ENCODE data around the gene ACSL5.
"Not testable (repeated sequence)": the region's sequence is repeated elsewhere in the genome, so short reads cannot be mapped to it uniquely, and the experiment has no call there.

The ACSL5 gene

DNA sequence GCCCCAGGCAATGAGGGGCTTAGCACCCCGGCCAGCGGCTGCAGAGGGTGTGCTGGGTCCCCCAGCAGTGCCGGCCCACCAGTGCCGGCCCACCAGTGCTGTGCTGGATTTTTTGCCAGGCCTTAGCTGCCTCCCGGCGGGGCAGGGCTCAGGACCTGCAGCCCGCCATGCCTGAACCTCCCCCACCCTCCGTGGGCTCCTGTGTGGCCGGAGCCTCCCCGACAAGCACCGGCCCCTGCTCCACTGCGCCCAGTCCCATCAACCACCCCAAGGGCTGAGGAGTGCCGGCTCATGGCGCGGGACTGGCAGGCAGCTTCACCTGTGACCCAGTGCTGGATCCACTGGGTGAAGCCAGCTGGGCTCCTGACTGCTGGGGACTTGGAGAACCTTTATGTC, 3.5 kb upstream of the ACSL5 start:
- H3K27ac ChIP-seq = no peak overlapping the region
- TF ChIP-seq, protein P1, sequence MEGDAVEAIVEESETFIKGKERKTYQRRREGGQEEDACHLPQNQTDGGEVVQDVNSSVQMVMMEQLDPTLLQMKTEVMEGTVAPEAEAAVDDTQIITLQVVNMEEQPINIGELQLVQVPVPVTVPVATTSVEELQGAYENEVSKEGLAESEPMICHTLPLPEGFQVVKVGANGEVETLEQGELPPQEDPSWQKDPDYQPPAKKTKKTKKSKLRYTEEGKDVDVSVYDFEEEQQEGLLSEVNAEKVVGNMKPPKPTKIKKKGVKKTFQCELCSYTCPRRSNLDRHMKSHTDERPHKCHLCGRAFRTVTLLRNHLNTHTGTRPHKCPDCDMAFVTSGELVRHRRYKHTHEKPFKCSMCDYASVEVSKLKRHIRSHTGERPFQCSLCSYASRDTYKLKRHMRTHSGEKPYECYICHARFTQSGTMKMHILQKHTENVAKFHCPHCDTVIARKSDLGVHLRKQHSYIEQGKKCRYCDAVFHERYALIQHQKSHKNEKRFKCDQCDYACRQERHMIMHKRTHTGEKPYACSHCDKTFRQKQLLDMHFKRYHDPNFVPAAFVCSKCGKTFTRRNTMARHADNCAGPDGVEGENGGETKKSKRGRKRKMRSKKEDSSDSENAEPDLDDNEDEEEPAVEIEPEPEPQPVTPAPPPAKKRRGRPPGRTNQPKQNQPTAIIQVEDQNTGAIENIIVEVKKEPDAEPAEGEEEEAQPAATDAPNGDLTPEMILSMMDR (conservative IDR thresholded peaks at IDR 0.05) = no peak

- not testable (repeated sequence) for H3K27ac ChIP-seq
Observed at GRCh38 chr10:112371326-112371725, 2.6 kb upstream of the ACSL5 start.

- H3K27ac ChIP-seq = not testable (repeated sequence)
Observed at GRCh38 chr10:112372182-112372810, 1.6 kb upstream of the ACSL5 start.

DNA sequence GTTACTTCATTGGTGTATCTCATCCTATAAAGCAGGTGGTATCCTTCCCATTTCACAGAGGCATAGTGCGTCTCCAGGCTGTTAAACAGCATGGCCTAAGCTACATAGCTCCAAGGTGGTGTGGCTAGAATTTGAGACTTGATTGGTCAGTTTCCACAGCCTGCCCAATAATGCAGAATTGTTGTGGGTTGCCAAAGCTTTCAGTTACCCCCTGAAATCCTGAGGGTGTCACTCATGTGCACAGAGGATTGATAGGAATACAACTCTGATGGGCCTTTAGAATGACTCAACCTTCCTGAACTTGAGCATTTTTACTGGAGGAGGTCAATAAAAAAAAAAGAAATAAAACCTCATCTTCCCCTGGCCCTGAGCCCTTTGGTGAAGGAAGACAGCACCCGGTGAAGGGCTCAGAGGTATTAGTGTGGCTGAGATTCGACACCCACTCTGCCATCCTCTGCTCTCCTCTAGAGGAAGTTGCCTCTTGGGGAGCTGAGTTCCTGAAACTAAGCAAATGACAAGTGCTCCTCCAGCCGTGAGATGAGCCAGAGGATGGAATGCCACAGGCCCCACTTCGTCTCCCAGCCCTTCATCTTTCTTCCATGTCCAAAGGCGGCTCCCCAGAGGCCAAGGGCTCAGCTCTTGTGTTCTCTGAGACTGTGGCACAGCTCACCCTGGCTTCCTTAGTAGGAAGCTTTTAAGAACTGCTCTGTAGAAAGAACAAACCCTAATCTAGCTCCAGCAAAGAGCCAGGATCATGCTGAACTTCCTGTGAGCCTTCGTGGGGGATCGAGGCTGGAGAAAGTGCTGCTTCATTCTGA, 1.0 kb downstream of the ACSL5 start:
- TF ChIP-seq, protein P1 (conservative IDR thresholded peaks at IDR 0.05) = no peak

DNA sequence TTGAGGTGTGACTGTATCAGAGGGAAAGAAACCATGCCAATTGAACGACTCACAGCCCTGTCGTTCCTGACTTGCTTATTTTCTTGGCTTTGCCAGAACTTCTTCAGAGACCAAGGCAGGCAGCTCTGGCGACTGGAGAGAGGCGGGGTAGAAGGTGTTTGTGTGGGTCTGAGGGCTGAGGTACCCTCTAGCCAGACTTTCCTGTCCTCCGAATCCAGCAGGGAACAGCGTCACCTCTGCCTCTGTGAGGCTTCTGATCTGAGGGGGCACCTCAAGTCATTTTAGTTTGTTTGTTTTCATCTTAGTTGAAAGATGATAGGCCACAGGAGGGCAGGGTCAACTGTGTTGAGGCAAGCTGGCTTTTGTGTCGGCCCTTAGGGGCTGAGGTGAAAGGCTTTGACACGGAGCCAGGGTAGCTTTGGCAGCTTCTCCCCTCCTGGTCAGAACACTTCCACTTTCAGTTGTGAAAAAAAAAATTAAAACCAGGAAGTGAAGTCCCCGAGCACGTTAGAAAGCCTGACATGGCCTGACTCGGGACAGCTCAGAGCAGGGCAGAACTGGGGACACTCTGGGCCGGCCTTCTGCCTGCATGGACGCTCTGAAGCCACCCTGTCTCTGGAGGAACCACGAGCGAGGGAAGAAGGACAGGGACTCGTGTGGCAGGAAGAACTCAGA, 1.9 kb downstream of the ACSL5 start:
- peak overlapping the region; percentile 26; the same call in 1 of the 2 replicates for H3K27ac ChIP-seq
- TF ChIP-seq, protein P1 (conservative IDR thresholded peaks at IDR 0.05) = no peak

More for the DNA sequence above, 1.0 kb downstream of the ACSL5 start:
- H3K27ac ChIP-seq = no peak overlapping the region; the same call in 1 of the 2 replicates

DNA sequence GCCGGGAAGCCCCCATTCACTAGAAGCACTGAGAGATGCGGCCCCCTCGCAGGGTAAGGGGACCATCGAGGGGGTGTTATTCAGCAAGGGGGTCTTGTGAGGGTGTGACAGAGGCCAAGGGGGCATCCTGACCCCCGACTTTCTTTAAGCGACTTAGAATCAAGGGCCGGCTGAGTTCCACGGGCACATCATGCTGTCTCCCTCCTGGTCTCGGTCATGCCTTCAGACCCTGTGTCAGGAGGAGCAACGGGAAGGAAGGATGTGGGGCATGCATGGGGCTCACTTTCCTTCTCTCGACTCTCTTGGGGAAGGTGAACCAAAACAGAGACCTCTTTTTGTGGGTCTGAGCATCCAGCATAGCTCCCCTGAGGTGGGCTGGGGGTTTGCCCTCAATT, 2.5 kb downstream of the ACSL5 start:
- H3K27ac ChIP-seq = peak overlapping the region; percentile 26; the same call in 1 of the 2 replicates
- TF ChIP-seq, protein P1 (conservative IDR thresholded peaks at IDR 0.05) = no peak

DNA sequence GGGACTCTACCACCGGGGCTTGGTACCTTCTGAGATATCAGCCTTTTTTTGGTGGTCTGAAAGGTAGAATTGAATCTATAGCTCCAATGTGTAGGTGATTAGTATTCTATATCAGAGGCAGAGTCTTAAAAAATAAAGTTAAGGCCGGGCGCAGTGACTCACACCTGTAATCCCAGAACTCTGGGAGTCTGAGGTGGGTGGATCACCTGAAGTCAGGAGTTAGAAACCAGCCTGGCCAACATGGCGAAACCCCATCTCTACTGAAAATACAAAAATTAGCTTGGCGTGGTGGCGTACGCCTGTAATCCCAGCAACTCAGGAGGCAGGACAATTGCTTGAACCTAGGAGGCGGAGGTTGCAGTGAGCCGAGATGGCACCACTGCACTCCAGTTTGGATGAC, 3.2 kb downstream of the ACSL5 start:
- not testable (repeated sequence) for H3K27ac ChIP-seq

GRCh38 chr10:112379635-112380296, 5.8 kb downstream of the ACSL5 start:
- TF ChIP-seq, protein P1 (conservative IDR thresholded peaks at IDR 0.05) = no peak
- H3K27ac ChIP-seq = no peak overlapping the region
